Measurements from ENCODE around the gene KREMEN1.

DNA sequence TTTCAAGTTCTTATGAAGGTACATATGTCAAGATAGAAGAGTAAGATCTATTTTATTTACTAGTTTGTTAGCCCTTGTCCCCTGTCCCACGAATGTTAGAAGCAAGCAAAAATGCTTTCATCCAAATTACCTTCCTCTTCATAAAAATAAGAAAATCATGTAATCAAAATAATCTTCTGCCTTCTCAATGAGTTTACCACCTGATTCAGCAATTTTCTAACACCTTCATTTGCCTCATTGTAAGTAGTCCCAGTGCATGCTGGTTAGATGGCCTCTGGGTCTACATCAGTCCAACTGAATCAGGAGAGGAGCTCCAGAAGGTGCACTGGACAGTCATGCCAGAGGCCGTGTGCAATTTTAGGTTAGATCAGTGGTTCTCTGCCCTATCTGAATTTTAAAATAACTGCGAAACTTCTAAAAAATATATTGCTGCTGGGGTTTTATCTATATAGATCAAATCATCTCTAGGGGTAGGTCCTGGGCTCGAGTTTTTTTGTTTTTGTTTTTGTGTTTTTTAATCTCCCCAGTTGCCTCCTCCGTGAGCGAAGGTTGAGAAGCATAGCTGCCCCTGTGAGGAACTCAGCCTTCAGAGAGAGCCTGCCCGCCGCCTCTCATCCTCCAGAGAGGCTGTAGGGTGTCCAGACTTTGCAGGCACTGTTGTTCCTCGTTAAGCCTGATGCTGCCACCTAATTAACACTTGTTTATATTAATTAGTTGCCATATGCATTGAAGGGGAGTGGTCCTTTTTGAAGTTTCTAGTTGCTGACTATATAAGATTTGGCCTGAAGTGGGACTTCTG, 43.4 kb upstream of the KREMEN1 start:
- TF ChIP-seq, protein P1, sequence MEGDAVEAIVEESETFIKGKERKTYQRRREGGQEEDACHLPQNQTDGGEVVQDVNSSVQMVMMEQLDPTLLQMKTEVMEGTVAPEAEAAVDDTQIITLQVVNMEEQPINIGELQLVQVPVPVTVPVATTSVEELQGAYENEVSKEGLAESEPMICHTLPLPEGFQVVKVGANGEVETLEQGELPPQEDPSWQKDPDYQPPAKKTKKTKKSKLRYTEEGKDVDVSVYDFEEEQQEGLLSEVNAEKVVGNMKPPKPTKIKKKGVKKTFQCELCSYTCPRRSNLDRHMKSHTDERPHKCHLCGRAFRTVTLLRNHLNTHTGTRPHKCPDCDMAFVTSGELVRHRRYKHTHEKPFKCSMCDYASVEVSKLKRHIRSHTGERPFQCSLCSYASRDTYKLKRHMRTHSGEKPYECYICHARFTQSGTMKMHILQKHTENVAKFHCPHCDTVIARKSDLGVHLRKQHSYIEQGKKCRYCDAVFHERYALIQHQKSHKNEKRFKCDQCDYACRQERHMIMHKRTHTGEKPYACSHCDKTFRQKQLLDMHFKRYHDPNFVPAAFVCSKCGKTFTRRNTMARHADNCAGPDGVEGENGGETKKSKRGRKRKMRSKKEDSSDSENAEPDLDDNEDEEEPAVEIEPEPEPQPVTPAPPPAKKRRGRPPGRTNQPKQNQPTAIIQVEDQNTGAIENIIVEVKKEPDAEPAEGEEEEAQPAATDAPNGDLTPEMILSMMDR (IDR thresholded peaks at IDR 0.05): no peak
- TF ChIP-seq POLR2A (IDR thresholded peaks at IDR 0.05): no peak
